Upper lobe of right lung (tissue), 1 donor: ENCODE results near the gene NHERF2. TPM values are rescaled to one million over a fixed set of nuclear protein-coding genes. Genes with fewer than 3 reads are reported as not detected.

Experiments used
- ATAC-seq: fragments of 200-7000 bp; cut with Tn5 transposase; one replicate; pipeline ENCODE4 v1.9.1; 2020; ENCODE audit warnings: mild to moderate bottlenecking, moderate library complexity
- DNase-seq: peaks from one replicate; pipeline ENCODE4 v3.0.0-alpha.2; 2020
- H3K27ac ChIP-seq: fragments of 200-600 bp; one replicate; pipeline ENCODE4 v1.8.0; 2022
- H3K27me3 ChIP-seq: fragments of 200-600 bp; one replicate; pipeline ENCODE4 v1.8.0; 2022; ENCODE audit warnings: mild to moderate bottlenecking
- H3K36me3 ChIP-seq: fragments of 200-600 bp; one replicate; pipeline ENCODE4 v1.8.0; 2022
- H3K4me1 ChIP-seq: fragments of 200-600 bp; one replicate; pipeline ENCODE4 v1.8.0; 2022
- H3K4me3 ChIP-seq: fragments of 200-600 bp; one replicate; pipeline ENCODE4 v1.8.0; 2022; ENCODE audit warnings: mild to moderate bottlenecking
- H3K9me3 ChIP-seq: fragments of 200-600 bp; one replicate; pipeline ENCODE4 v1.8.0; 2022
- intact Hi-C: fragments of 100-400 bp; cut with DNase I; formaldehyde crosslinking; loops from one replicate; pipeline ENCODE4 v1.11.0; 2022
- total RNA-seq: library from RNA; stranded (reverse); fragmentation: NEBNext Ultra II Directional; extraction: Animal tissue kit (Norgen Biotek cat#: 25700); gene quantifications from one replicate; pipeline ENCODE4 v1.2.1, GENCODE V29; 2021
- TF ChIP-seq, protein P1 (sequence below): fragments of 200-600 bp; IDR thresholded peaks from one replicate; pipeline ENCODE4 v1.8.0; 2022; ENCODE audit warnings: antibody characterized with exemption
- donor health status: DM: no; HTN: yes; CAD: no; lungs with severe emphysema.

The NHERF2 gene
- total RNA-seq, 1 donor from 2014 or later, result 363 TPM

DNA sequence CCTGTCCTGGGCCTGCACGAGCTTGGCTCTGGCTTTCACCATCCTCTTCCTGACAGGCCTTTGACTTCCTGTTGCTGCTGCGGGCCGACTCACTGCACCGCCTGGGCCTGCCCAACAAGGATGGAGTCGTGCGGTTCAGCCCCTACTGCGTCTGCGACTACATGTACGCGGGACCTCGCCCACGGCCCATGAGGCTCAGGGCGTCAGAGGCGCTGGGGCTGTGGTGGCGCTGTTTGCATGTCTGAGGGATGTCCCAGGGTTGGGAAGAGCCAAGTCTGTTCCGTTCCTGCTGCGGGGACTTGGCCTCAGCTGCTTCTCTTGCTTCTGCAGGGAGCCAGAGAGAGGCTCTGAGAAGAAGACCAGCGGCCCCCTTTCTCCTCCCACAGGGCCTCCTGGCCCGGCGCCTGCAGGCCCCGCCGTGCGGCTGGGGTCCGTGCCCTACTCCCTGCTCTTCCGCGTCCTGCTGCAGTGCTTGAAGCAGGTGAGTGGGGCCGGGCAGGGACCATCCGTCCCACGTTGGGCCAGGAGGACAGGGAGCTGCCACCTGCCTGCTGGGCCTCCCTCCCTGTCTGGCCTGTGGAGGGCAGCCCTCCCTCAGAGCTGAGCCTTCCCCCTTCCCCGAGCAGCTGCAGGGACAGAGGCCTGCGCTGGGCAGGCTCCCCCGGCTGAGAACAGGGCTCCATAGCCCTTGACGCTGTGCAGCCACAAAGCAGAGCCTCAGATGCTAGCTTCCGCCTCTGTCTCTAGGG lies 44.9 kb downstream of the NHERF2 start:
- no peaks in the 10 kb centered on the region for H3K27me3 ChIP-seq
- no peak overlapping the region for H3K27ac ChIP-seq
- intact Hi-C loops, result no loop called here
- no peak for DNase-seq
- TF ChIP-seq, protein P1, sequence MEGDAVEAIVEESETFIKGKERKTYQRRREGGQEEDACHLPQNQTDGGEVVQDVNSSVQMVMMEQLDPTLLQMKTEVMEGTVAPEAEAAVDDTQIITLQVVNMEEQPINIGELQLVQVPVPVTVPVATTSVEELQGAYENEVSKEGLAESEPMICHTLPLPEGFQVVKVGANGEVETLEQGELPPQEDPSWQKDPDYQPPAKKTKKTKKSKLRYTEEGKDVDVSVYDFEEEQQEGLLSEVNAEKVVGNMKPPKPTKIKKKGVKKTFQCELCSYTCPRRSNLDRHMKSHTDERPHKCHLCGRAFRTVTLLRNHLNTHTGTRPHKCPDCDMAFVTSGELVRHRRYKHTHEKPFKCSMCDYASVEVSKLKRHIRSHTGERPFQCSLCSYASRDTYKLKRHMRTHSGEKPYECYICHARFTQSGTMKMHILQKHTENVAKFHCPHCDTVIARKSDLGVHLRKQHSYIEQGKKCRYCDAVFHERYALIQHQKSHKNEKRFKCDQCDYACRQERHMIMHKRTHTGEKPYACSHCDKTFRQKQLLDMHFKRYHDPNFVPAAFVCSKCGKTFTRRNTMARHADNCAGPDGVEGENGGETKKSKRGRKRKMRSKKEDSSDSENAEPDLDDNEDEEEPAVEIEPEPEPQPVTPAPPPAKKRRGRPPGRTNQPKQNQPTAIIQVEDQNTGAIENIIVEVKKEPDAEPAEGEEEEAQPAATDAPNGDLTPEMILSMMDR, result no peak
- no peak overlapping the region for H3K4me3 ChIP-seq
- no peaks in the 10 kb centered on the region for H3K9me3 ChIP-seq
- H3K4me1 ChIP-seq, result no peaks in the 10 kb centered on the region
- H3K36me3 ChIP-seq, result peaks cover 82% of the 10 kb centered on the region
- ATAC-seq, result no peak

- H3K9me3 ChIP-seq, result no peaks in the 10 kb centered on the region
- H3K36me3 ChIP-seq, result peaks cover 82% of the 10 kb centered on the region
- H3K27ac ChIP-seq, result no peak overlapping the region
- DNase-seq (no peak), ATAC-seq (no peak)
- TF ChIP-seq, protein P1, result no peak
- intact Hi-C loops, result no loop called here
- no peak overlapping the region for H3K4me3 ChIP-seq
- H3K27me3 ChIP-seq, result no peaks in the 10 kb centered on the region
- no peaks in the 10 kb centered on the region for H3K4me1 ChIP-seq
Observed at GRCh38 chr16:2072926-2073325, 46.2 kb downstream of the NHERF2 start.

DNA sequence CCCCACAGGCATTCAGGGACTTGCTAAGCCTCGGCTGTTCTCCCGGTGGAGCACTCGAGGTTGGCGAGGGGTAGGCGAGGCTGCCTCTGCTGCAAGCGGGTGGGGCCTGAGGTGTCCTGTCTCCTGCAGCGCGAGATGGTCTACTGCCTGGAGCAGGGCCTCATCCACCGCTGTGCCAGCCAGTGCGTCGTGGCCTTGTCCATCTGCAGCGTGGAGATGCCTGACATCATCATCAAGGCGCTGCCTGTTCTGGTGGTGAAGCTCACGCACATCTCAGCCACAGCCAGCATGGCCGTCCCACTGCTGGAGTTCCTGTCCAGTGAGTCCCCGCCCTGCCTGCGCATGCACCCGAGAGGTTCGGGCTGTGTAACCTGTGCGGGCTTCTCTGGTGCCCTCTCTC lies 47.4 kb downstream of the NHERF2 start:
- no peaks in the 10 kb centered on the region for H3K27me3 ChIP-seq
- H3K9me3 ChIP-seq, result no peaks in the 10 kb centered on the region
- intact Hi-C loops, result no loop called here
- peaks cover 82% of the 10 kb centered on the region for H3K36me3 ChIP-seq
- no peaks in the 10 kb centered on the region for H3K4me1 ChIP-seq
- ATAC-seq (no peak), DNase-seq (no peak)
- H3K4me3 ChIP-seq, result no peak overlapping the region
- no peak overlapping the region for H3K27ac ChIP-seq
- TF ChIP-seq, protein P1, result no peak

GRCh38 chr16:2075631-2076030 lies 48.9 kb downstream of the NHERF2 start:
- Histone ChIP-seq H3K36me3 (peaks cover 87% of the 10 kb centered on the region), H3K27ac (no peak overlapping the region), H3K4me3 (no peak overlapping the region), H3K4me1 (no peaks in the 10 kb centered on the region), H3K9me3 (no peaks in the 10 kb centered on the region), H3K27me3 (no peaks in the 10 kb centered on the region)
- no peak for ATAC-seq
- intact Hi-C loops, result no loop called here
- TF ChIP-seq, protein P1, result no peak
- no peak for DNase-seq

GRCh38 chr16:2076072-2076865 lies 49.6 kb downstream of the NHERF2 start:
- Histone ChIP-seq H3K4me3 (no peak overlapping the region), H3K27me3 (no peaks in the 10 kb centered on the region), H3K9me3 (no peaks in the 10 kb centered on the region), H3K27ac (no peak overlapping the region), H3K36me3 (peaks cover 86% of the 10 kb centered on the region), H3K4me1 (no peaks in the 10 kb centered on the region)
- intact Hi-C loops, result no loop called here
- DNase-seq, result no peak
- TF ChIP-seq, protein P1, result no peak
- no peak for ATAC-seq
